Central memory CD8-positive, alpha-beta T cell (primary cell): ENCODE results near the gene IPO11.
"Not testable (repeated sequence)": the region's sequence is repeated elsewhere in the genome, so short reads cannot be mapped to it uniquely, and the experiment has no call there.

Experiments used
- ATAC-seq: fragments of 150-1000 bp; cut with Tn5 transposase; replicated peaks from 2 replicates; pipeline ENCODE4 v1.10.0; 2022; ENCODE audit warnings: mild to moderate bottlenecking, moderate FRiP score, moderate number of reproducible peaks; ENCODE audit not compliant: poor library complexity, severe bottlenecking; ENCODE audit errors: extremely low read depth
- DNase-seq, 2 donors: peaks; one replicate each; pipeline ENCODE4 v3.0.0; 2021; ENCODE audit warnings: low spot score in 2 of 2
- H3K27ac Mint-ChIP-seq: one replicate; pipeline ENCODE4 v1.8.0; 2022; ENCODE audit warnings: low read depth, mild to moderate bottlenecking, moderate library complexity, mixed read lengths
- H3K27me3 Mint-ChIP-seq: one replicate; pipeline ENCODE4 v1.8.0; 2022; ENCODE audit warnings: mixed read lengths
- H3K36me3 Mint-ChIP-seq: one replicate; pipeline ENCODE4 v1.8.0; 2022; ENCODE audit warnings: mild to moderate bottlenecking, moderate library complexity, mixed read lengths; ENCODE audit not compliant: insufficient read depth
- H3K4me1 Mint-ChIP-seq: one replicate; pipeline ENCODE4 v1.8.0; 2022; ENCODE audit warnings: mixed read lengths
- H3K4me3 Mint-ChIP-seq: one replicate; pipeline ENCODE4 v1.8.0; 2022; ENCODE audit warnings: mild to moderate bottlenecking, moderate library complexity, mixed read lengths
- H3K9me3 Mint-ChIP-seq: one replicate; pipeline ENCODE4 v1.8.0; 2022; ENCODE audit warnings: mixed read lengths

Gene IPO11

GRCh38 chr5:62502456-62503101 is 90.0 kb downstream of the IPO11 start:
- Mint-ChIP-seq H3K4me1 (no peaks in the 10 kb centered on the region), H3K27me3 (no peaks in the 10 kb centered on the region), H3K9me3 (no peaks in the 10 kb centered on the region), H3K27ac (no peak overlapping the region), H3K36me3 (peaks cover 13% of the 10 kb centered on the region), H3K4me3 (no peak overlapping the region)
- DNase-seq = no peak
- ATAC-seq = no peak

GRCh38 chr5:62504129-62504528 is 91.6 kb downstream of the IPO11 start:
- Mint-ChIP-seq H3K4me1 (no peaks in the 10 kb centered on the region), H3K9me3 (no peaks in the 10 kb centered on the region), H3K36me3 (peaks cover 16% of the 10 kb centered on the region), H3K27ac (no peak overlapping the region), H3K4me3 (no peak overlapping the region), H3K27me3 (no peaks in the 10 kb centered on the region)
- no peak for ATAC-seq
- DNase-seq = no peak

- Mint-ChIP-seq H3K36me3 (peaks cover 18% of the 10 kb centered on the region), H3K27me3 (no peaks in the 10 kb centered on the region), H3K4me3 (no peak overlapping the region), H3K4me1 (no peaks in the 10 kb centered on the region), H3K27ac (no peak overlapping the region), H3K9me3 (no peaks in the 10 kb centered on the region)
- ATAC-seq = no peak
- no peak for DNase-seq
These were observed 94.3 kb downstream of the IPO11 start for GRCh38 chr5:62506659-62507460.

- not testable (repeated sequence) for H3K4me3 Mint-ChIP-seq, H3K27me3 Mint-ChIP-seq, ATAC-seq, DNase-seq, H3K27ac Mint-ChIP-seq, H3K9me3 Mint-ChIP-seq, H3K4me1 Mint-ChIP-seq
- H3K36me3 Mint-ChIP-seq = peaks cover 16% of the 10 kb centered on the region
These were observed 96.2 kb downstream of the IPO11 start for GRCh38 chr5:62508760-62509159.

GRCh38 chr5:62509806-62510205 is 97.2 kb downstream of the IPO11 start:
- H3K27ac Mint-ChIP-seq = no peak overlapping the region
- no peaks in the 10 kb centered on the region for H3K4me1 Mint-ChIP-seq
- ATAC-seq (no peak), DNase-seq (no peak)
- no peaks in the 10 kb centered on the region for H3K27me3 Mint-ChIP-seq
- no peak overlapping the region for H3K4me3 Mint-ChIP-seq
- no peaks in the 10 kb centered on the region for H3K9me3 Mint-ChIP-seq
- H3K36me3 Mint-ChIP-seq = peaks cover 14% of the 10 kb centered on the region

- H3K4me1 Mint-ChIP-seq, ATAC-seq, H3K27me3 Mint-ChIP-seq, H3K9me3 Mint-ChIP-seq, H3K27ac Mint-ChIP-seq, DNase-seq, H3K4me3 Mint-ChIP-seq: not testable (repeated sequence)
- H3K36me3 Mint-ChIP-seq = peaks cover 22% of the 10 kb centered on the region
These were observed 100.5 kb downstream of the IPO11 start for GRCh38 chr5:62513085-62513484.

- ATAC-seq (no peak), DNase-seq (no peak)
- H3K36me3 Mint-ChIP-seq = peaks cover 17% of the 10 kb centered on the region
- H3K27ac Mint-ChIP-seq = no peak overlapping the region
- no peaks in the 10 kb centered on the region for H3K9me3 Mint-ChIP-seq
- H3K4me3 Mint-ChIP-seq = no peak overlapping the region
- H3K4me1 Mint-ChIP-seq = no peaks in the 10 kb centered on the region
- H3K27me3 Mint-ChIP-seq = no peaks in the 10 kb centered on the region
These were observed 102.1 kb downstream of the IPO11 start for GRCh38 chr5:62514510-62515119.

GRCh38 chr5:62520812-62521211 is 108.2 kb downstream of the IPO11 start:
- ATAC-seq, H3K9me3 Mint-ChIP-seq, H3K4me1 Mint-ChIP-seq, H3K27me3 Mint-ChIP-seq, DNase-seq, H3K27ac Mint-ChIP-seq, H3K4me3 Mint-ChIP-seq: not testable (repeated sequence)
- peaks cover 14% of the 10 kb centered on the region for H3K36me3 Mint-ChIP-seq

- Mint-ChIP-seq H3K4me1 (peaks cover 9% of the 10 kb centered on the region), H3K27me3 (no peaks in the 10 kb centered on the region), H3K36me3 (peaks cover 11% of the 10 kb centered on the region), H3K27ac (peak overlapping the region; percentile 59), H3K9me3 (no peaks in the 10 kb centered on the region), H3K4me3 (no peak overlapping the region)
- DNase-seq (no peak), ATAC-seq (no peak)
These were observed 108.8 kb downstream of the IPO11 start for GRCh38 chr5:62521319-62521718.

- ATAC-seq (no peak), DNase-seq (no peak)
- no peaks in the 10 kb centered on the region for H3K27me3 Mint-ChIP-seq
- H3K9me3 Mint-ChIP-seq = no peaks in the 10 kb centered on the region
- H3K36me3 Mint-ChIP-seq = peaks cover 7% of the 10 kb centered on the region
- H3K27ac Mint-ChIP-seq = no peak overlapping the region
- H3K4me1 Mint-ChIP-seq = peaks cover 9% of the 10 kb centered on the region
- H3K4me3 Mint-ChIP-seq = no peak overlapping the region
These were observed 110.2 kb downstream of the IPO11 start for GRCh38 chr5:62522811-62523210.

- Mint-ChIP-seq H3K9me3 (no peaks in the 10 kb centered on the region), H3K4me1 (peaks cover 4% of the 10 kb centered on the region), H3K4me3 (no peak overlapping the region), H3K27me3 (no peaks in the 10 kb centered on the region), H3K36me3 (no peaks in the 10 kb centered on the region), H3K27ac (no peak overlapping the region)
- ATAC-seq (no peak), DNase-seq (no peak)
These were observed 121.0 kb downstream of the IPO11 start for GRCh38 chr5:62533597-62533996.

GRCh38 chr5:62534461-62535236 is 122.1 kb downstream of the IPO11 start:
- Mint-ChIP-seq H3K27me3 (no peaks in the 10 kb centered on the region), H3K4me1 (peaks cover 5% of the 10 kb centered on the region), H3K27ac (no peak overlapping the region), H3K9me3 (no peaks in the 10 kb centered on the region), H3K36me3 (no peaks in the 10 kb centered on the region), H3K4me3 (no peak overlapping the region)
- ATAC-seq (no peak), DNase-seq (no peak)
